Panc1 (cell line): Measurements from ENCODE around the gene NIPBL.

Experiments
- CTCF ChIP-seq: fragments of 450-650 bp; IDR thresholded peaks from 2 replicates; pipeline ENCODE4 v1.5.1; 2017; ENCODE audit warnings: mild to moderate bottlenecking
- POLR2AphosphoS5 ChIP-seq: IDR thresholded peaks from 2 replicates; pipeline ENCODE4 v1.6.1; 2012; ENCODE audit warnings: mild to moderate bottlenecking, low read depth, low read length, moderate library complexity
- REST ChIP-seq, 2 experiments: IDR thresholded peaks; 2 replicates each; pipeline ENCODE4 v1.6.1; 2011 to 2012; ENCODE audit warnings: low read depth in 2 of 2, control low read depth in 1 of 2, low read length in 1 of 2, mild to moderate bottlenecking in 1 of 2, moderate library complexity in 1 of 2; ENCODE audit not compliant: insufficient read depth in 1 of 2
- SIN3A ChIP-seq: IDR thresholded peaks from 2 replicates; pipeline ENCODE4 v1.6.1; 2012; ENCODE audit warnings: low read depth, mild to moderate bottlenecking, low read length, moderate library complexity, borderline replicate concordance; ENCODE audit not compliant: insufficient read depth

GRCh38 chr5:36876965-36877666 is 547 bp downstream of the NIPBL start:
- no peak for TF ChIP-seq SIN3A
- no peak for TF ChIP-seq CTCF
- no peak for TF ChIP-seq POLR2AphosphoS5
- TF ChIP-seq REST (IDR thresholded peaks at IDR 0.05; ENCODE audit: insufficient read depth in 1 of 2, low read depth in 2 of 2, low read length in 1 of 2), result no peak
